HG02798 (cell line): Measurements from ENCODE around the gene TRIM15.

ENCODE experiments used
- ATAC-seq: cut with Tn5 transposase; IDR thresholded peaks from one replicate; pipeline ENCODE4 v1.9.1; 2021; ENCODE audit warnings: mild to moderate bottlenecking; ENCODE audit not compliant: unreplicated experiment, poor library complexity

TRIM15 gene

DNA sequence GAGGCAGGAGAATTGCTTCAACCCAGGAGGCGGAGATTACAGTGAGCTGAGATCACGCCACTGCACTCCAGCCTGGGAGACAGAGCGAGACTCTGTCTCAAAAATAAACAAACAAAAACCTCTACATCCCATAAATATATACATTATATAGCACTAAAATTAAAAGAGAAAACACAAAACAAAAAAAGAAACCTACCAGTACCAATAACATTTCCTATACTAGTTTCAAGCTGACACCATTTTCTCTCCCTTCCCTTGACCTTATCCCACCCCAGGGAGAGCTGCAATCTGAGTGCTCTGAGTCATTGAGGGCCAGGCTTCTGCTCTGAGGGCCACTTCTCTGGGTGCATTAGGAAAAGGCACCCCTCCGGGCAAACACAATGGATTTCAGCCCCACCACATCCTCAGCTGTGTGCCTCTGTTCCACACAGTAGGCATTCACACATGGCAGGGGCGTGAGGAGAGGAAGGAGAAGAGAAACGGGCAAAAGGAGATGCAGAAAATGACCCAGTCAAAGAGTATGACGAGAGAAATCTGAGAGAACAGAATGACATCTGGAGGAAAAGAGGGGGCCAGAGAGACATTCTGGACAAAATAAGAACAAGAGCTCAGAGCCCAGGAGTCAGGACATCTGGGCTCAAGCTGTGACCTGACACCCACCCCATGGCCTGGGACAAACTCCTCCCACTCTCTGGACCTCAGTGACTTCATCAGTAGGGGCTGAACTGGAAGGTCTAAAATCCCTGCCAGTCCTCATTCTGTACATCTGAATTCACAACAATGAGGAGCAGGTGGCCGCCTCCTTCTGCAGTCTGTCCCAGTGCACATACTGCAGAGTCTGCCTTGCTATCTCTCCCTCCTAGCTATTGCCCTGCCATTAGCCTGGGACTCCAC lies 31.7 kb downstream of the TRIM15 start:
- no peak for ATAC-seq

- no peak for ATAC-seq
These were observed 32.6 kb downstream of the TRIM15 start for GRCh38 chr6:30195951-30196350.

GRCh38 chr6:30196376-30196775 lies 33.0 kb downstream of the TRIM15 start:
- ATAC-seq: no peak

DNA sequence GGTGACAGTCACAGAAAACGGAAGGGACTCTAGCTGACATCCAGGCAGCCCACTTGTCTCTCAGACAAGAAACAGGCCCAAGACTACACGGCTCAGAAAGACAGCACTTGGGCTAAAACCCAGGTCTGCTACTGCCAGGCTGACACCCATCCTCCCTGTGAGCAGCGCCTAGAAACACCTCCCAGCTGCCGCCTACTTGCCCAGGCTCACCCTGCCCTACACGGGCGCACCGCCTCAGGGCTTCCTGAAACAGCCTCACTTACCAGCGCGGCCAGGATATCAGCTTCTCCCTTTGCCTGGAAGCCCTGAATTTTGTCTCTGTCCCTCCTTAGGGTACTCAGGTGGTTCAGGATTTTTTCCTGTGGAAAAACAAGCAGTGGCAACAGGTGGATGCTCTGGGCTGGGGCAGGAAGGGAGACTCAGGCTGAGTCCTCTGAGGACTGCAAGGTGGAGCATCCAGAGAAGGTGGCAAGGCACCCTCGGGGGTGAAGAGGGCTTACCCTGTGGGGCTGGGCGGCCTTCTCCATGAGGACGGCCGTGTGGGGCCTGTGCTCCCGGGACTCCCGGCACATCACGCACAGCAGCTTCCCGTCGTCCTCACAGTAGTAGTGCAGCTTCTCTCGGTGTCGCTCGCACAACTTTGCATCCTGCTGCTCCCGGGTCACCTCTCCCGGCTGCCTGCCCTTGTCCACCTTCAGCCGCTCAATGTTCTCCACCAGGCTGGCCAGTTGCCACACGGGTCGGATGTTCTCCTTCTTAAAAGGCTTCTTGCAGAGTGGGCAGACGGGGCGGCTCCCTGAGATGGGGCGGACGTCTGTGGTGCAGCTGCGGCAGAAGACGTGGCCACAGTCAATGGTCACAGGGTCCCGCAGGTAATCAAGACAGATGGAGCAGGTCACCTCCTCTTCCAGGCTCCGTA lies 35.1 kb downstream of the TRIM15 start:
- ATAC-seq: no peak

DNA sequence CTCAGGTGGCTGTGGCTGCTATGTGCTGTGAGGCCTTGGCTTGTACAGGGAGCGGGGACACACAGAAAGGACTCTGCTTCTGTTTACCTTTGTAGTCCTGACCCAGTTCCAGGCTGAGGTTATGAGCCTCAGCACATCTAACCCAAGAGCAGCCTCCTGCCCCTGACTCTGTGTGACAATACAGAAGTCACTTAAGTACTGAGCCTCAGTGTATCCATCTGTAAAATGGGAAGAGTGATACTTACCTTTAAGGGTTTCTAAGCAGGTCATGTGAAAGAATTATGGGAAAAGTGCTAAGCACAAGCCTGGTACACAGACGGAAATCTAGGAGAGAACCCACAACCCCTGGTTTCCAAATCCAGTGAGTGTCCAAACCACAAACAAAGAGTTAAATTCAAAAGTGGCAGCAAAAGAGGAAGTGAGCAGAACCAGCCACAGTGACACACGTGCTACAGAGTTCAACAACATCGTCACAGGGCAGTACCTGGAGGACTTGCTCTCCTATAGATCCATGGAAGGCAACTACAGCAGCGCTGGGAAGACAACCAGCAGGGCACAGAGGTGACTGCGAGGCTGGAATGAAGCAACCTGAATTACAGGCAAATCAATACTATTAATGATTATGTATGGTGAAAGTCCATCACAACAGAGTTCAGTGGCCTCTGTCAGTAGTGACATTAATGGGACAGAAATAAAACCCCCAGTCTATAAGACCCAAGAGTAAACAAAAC lies 37.4 kb downstream of the TRIM15 start:
- ATAC-seq: peak; percentile 50

DNA sequence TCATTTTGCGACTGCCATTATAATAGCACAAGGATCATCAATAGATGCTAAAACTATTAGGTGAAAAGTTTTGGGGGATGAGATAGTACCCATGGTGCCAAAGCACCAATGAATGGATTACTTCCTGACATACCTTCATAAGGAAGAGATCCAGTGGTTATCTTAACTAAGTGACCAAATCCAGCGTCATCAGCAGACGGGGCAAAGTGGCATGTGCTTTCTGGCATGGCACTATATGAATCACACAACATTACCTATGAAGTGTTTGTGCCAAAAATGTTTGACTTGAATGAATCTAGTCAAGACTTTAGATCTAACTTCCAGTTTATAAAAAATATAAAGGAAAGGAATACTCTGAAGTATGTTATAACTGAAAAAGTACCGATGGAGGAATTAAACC lies 39.0 kb downstream of the TRIM15 start:
- ATAC-seq: no peak

GRCh38 chr6:30204116-30204515 lies 40.8 kb downstream of the TRIM15 start:
- ATAC-seq: no peak

DNA sequence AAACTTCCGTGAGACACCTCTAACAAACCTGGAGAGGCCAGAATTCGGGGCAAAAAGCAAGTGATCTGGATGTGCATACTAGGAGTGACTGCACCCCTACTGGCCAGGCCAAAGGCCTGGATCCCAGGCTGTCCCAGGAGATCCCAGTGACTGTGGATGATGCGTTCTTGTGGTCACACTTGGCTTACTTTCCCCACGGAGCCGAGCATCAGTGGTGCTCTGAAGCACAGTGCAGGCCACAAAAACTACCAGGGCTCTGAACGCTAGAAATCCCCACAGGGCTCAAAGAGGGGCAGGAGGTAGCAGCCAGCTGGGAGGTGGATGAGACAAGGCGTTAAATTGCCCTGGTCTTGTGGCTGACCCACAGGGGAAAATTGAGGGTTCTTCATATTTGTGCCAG lies 42.8 kb downstream of the TRIM15 start:
- ATAC-seq: no peak

GRCh38 chr6:30206799-30207618 lies 43.7 kb downstream of the TRIM15 start:
- no peak for ATAC-seq

DNA sequence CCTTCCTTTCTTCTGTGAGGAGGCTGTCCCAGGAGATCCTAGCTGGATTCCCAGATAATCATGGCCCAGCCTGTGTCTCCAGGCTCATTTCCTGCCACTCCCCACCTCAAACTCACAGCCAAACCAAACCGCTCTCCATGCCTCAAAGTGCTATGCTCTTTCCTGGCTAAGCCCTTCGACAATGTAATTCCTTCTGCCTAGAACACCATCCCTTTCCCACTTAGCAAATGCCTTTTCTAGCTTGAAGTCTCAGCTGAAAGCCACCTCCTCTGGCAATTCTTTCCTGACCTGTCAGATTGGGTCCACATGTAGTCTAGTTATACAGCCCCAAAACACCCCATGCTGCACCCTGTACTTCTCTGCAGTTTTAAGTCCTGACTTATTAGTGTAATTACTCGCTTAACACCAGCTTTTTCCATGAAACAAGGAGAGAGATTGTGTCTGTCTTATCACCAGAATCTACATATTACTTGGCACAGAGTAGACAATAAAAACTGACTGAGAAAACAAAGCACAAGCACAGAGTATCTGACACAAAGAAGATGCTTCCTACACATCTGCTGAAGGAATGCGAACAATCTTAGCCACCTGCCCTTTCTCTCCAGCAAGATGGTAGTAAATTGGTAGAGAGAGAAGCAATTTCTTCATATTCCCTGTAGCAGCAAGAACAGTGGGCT lies 44.4 kb downstream of the TRIM15 start:
- ATAC-seq: no peak

- ATAC-seq: no peak
These were observed 48.0 kb downstream of the TRIM15 start for GRCh38 chr6:30211306-30211705.

GRCh38 chr6:30211899-30212298 lies 48.6 kb downstream of the TRIM15 start:
- ATAC-seq: no peak

DNA sequence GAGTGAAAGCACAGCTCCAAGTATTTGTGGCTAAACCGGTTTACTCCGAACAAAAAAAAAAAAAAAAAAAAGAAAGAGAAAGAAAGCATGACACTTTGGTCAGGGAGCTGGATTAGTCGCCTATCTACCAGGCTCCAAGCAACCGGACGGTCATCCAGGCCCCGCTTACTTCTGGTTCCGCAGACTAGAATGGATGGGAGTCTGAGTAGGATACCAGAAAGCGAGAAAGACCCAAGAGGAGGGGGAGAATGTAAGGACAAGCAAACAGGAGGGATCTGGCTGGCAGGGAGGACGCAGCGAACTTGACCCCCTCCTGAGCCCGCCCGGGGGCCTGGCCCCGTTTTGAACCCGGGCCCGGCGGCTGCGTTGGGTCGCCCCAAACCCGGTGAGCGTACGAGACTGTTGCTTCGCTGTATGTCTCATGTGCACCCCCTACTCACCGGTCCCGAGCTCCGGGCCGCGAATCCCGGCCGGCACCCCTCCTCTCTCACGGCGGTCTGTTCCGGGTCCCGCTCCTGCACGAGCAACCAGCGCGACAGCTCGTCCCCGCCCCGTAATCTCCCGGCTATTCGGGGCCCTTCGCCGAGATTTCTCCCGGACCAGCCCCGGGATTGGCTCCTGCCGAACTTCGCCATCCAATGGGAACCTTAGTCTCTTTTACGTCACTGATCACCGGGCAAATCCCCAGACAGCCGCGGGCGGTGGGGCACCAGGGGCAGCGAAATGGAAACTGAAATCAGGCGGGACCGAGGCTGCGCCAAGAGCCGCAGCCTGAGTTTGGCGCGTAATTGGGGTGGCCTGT lies 49.7 kb downstream of the TRIM15 start, which contains the start of gene TRIM26:
Gene TRIM26, minus strand, starts transcription at position 542 of the 802 bp plus-strand sequence. CDS start 14,303 bp downstream, outside the sequence.
- peak; percentile 91 for ATAC-seq

DNA sequence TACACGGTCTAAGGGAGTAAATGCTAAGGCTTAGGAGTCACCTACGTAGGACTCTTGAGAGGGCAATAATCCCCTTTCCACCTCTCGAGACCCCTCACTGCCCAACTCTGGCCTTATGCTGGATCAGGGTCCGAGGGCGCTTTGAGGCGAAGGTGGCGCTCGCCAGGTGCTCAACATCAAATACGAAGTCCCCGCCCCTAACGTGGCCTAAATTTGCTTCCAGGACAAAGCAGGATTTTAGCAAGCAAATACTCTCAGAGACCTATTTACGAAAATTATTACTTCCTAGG lies 50.3 kb downstream of the TRIM15 start:
- no peak for ATAC-seq

- peak; percentile 57 for ATAC-seq
These were observed 50.8 kb downstream of the TRIM15 start for GRCh38 chr6:30213957-30214656.

- ATAC-seq: no peak
These were observed 51.3 kb downstream of the TRIM15 start for GRCh38 chr6:30214657-30214982.

GRCh38 chr6:30216096-30216495 lies 52.8 kb downstream of the TRIM15 start:
- no peak for ATAC-seq

DNA sequence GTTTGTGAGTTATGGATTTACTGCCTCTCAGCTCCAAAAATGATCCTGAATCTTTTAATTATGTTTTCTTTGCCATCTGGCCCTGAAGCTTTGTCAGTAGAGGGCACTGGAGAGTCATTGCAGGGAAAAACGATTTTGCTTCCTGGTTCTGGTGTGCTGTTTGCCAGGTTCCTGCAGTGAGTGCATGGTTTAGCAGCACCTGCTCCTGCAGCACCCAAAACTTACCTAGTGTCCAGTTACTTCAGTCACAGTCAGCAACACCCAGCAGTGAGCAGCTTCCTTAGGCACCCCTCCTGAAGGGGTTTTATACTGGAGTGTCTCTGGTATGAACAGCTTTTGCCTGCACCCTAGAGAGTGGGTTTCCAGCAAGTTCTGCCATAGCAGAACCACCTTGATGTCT lies 55.9 kb downstream of the TRIM15 start:
- peak; percentile 52 for ATAC-seq
